Measurements from ENCODE around the gene SOX9. TPM values are rescaled to one million over a fixed set of nuclear protein-coding genes. Genes with fewer than 3 reads are reported as not detected.
A peak's percentile ranks its signal among the peaks of the same experiment; 100 is the strongest.

SOX9 gene
- polyA plus RNA-seq, 2 of the 4 experiments (the other 2 are of a cell fraction): 6.7 to 12.3 TPM

- H3K4me1 ChIP-seq: peaks cover 57% of the 10 kb centered on the region
- CTCF ChIA-PET: interaction anchor here (1.4 to 2.8 kb wide), 5 partner anchors 14 to 416 kb away, joined by 3 to 8 read pairs (median 3); no protein-coding TSS in a partner anchor
- FAIRE-seq (no peak), DNase-seq (ENCODE audit: low read depth in 1 of 2, low spot score in 1 of 2) (no peak), ATAC-seq (no peak)
- H3K4me3 ChIP-seq: no peak overlapping the region
- 94% methylated on average over 30 of the region's 75 CpGs for WGBS (ENCODE audit: missing lambda C conversion rate)
- TF ChIP-seq RFX5 (IDR thresholded peaks at IDR 0.05) (no peak), FOSL2 (IDR thresholded peaks at IDR 0.05) (no peak), FOSL2 (CRISPR knock-in tag; IDR thresholded peaks at IDR 0.05) (no peak), TP53 (CRISPR knock-in tag; IDR thresholded peaks at IDR 0.05) (no peak), EP300 (IDR thresholded peaks at IDR 0.05) (no peak), CBX2 (IDR thresholded peaks at IDR 0.05; ENCODE audit: borderline replicate concordance, low read depth) (no peak), CHD4 (IDR thresholded peaks at IDR 0.05; ENCODE audit: borderline replicate concordance) (no peak), ZC3H11A (IDR thresholded peaks at IDR 0.05) (no peak), ZNF302 (CRISPR knock-in tag; IDR thresholded peaks at IDR 0.05) (no peak), GATA3 (IDR thresholded peaks at IDR 0.05; ENCODE audit: borderline replicate concordance) (no peak), NR3C1 (IDR thresholded peaks at IDR 0.05) (no peak), NPAS2 (CRISPR knock-in tag; IDR thresholded peaks at IDR 0.05; ENCODE audit: borderline replicate concordance) (no peak), BHLHE40 (IDR thresholded peaks at IDR 0.05; ENCODE audit: low read depth, low read length) (no peak), CBX8 (IDR thresholded peaks at IDR 0.05) (no peak)
- TF ChIP-seq, protein P1, sequence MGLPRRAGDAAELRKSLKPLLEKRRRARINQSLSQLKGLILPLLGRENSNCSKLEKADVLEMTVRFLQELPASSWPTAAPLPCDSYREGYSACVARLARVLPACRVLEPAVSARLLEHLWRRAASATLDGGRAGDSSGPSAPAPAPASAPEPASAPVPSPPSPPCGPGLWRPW (IDR thresholded peaks at IDR 0.05): no peak
- H3K9me3 ChIP-seq: no peaks in the 10 kb centered on the region
- no peak overlapping the region for H3K27ac ChIP-seq
- peak overlapping the region; percentile 61 for H3K4me2 ChIP-seq
- POLR2A ChIA-PET: no interaction called here
These were observed 3.0 kb downstream of the SOX9 start for GRCh38 chr17:72123530-72124437.

DNA sequence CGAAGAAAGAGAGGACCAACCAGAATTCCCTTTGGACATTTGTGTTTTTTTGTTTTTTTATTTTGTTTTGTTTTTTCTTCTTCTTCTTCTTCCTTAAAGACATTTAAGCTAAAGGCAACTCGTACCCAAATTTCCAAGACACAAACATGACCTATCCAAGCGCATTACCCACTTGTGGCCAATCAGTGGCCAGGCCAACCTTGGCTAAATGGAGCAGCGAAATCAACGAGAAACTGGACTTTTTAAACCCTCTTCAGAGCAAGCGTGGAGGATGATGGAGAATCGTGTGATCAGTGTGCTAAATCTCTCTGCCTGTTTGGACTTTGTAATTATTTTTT is 3.6 kb downstream of the SOX9 start:
- ATAC-seq (no peak), FAIRE-seq (no peak), DNase-seq (ENCODE audit: low read depth in 1 of 2, low spot score in 1 of 2) (no peak)
- no peak for TF ChIP-seq HDAC2 (IDR thresholded peaks at IDR 0.05)
- no peak for TF ChIP-seq TP53 (CRISPR knock-in tag; IDR thresholded peaks at IDR 0.05)
- no peak for TF ChIP-seq GATA3 (IDR thresholded peaks at IDR 0.05; ENCODE audit: borderline replicate concordance)
- no peak for TF ChIP-seq SREBF2 (IDR thresholded peaks at IDR 0.05)
- TF ChIP-seq HOXB5 (CRISPR knock-in tag; IDR thresholded peaks at IDR 0.05): no peak
- no peak for TF ChIP-seq MAZ (IDR thresholded peaks at IDR 0.05; ENCODE audit: borderline replicate concordance, low read depth, low read length)
- no peak for TF ChIP-seq CEBPB (IDR thresholded peaks at IDR 0.05)
- H3K27ac ChIP-seq: no peak overlapping the region
- WGBS (ENCODE audit: missing lambda C conversion rate): 87% methylated on average over 7 of the region's 7 CpGs
- H3K9me3 ChIP-seq: no peaks in the 10 kb centered on the region
- H3K4me3 ChIP-seq: peak overlapping the region; percentile 3; the same call in 1 of the 3 replicates
- ChIA-PET CTCF (interaction anchor here (1.4 to 2.8 kb wide), 5 partner anchors 18 to 416 kb away, joined by 3 to 8 read pairs (median 3); no protein-coding TSS in a partner anchor), POLR2A (no interaction called here)
- peaks cover 51% of the 10 kb centered on the region for H3K4me1 ChIP-seq
- peak overlapping the region; percentile 61 for H3K4me2 ChIP-seq

DNA sequence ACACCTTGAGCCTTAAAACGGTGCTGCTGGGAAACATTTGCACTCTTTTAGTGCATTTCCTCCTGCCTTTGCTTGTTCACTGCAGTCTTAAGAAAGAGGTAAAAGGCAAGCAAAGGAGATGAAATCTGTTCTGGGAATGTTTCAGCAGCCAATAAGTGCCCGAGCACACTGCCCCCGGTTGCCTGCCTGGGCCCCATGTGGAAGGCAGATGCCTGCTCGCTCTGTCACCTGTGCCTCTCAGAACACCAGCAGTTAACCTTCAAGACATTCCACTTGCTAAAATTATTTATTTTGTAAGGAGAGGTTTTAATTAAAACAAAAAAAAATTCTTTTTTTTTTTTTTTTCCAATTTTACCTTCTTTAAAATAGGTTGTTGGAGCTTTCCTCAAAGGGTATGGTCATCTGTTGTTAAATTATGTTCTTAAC is 4.4 kb downstream of the SOX9 start:
- POLR2A ChIA-PET: interaction anchor here (0.6 kb wide), 2 partner anchors 234 to 298 kb away, joined by 4 read pairs; no protein-coding TSS in a partner anchor
- Histone ChIP-seq H3K9me3 (no peaks in the 10 kb centered on the region), H3K4me3 (no peak overlapping the region), H3K27ac (peak overlapping the region in 1 of 2 experiments; percentile 57; a peak in 2 of 6 replicates), H3K4me2 (peak overlapping the region; percentile 61), H3K4me1 (peaks cover 45% of the 10 kb centered on the region)
- ATAC-seq (no peak), FAIRE-seq (no peak), DNase-seq (ENCODE audit: low read depth in 1 of 2, low spot score in 1 of 2) (no peak)
- TF ChIP-seq TP53 (CRISPR knock-in tag; IDR thresholded peaks at IDR 0.05) (no peak), EP300 (IDR thresholded peaks at IDR 0.05) (no peak), ZFP36 (IDR thresholded peaks at IDR 0.05; ENCODE audit: borderline replicate concordance, partially characterized antibody) (no peak)
- TF ChIP-seq, protein P2, sequence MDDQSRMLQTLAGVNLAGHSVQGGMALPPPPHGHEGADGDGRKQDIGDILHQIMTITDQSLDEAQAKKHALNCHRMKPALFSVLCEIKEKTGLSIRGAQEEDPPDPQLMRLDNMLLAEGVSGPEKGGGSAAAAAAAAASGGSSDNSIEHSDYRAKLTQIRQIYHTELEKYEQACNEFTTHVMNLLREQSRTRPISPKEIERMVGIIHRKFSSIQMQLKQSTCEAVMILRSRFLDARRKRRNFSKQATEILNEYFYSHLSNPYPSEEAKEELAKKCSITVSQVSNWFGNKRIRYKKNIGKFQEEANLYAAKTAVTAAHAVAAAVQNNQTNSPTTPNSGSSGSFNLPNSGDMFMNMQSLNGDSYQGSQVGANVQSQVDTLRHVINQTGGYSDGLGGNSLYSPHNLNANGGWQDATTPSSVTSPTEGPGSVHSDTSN (IDR thresholded peaks at IDR 0.05): no peak
- TF ChIP-seq, protein P3, sequence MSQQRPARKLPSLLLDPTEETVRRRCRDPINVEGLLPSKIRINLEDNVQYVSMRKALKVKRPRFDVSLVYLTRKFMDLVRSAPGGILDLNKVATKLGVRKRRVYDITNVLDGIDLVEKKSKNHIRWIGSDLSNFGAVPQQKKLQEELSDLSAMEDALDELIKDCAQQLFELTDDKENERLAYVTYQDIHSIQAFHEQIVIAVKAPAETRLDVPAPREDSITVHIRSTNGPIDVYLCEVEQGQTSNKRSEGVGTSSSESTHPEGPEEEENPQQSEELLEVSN (IDR thresholded peaks at IDR 0.05; ENCODE audit: borderline replicate concordance, low read depth): no peak
- WGBS (ENCODE audit: missing lambda C conversion rate): 59% methylated on average over 4 of the region's 4 CpGs
- CTCF ChIA-PET: interaction anchor here (1.6 to 2.8 kb wide), 4 partner anchors 25 to 415 kb away, joined by 3 to 8 read pairs (median 3); no protein-coding TSS in a partner anchor

Measured in A549 (cell line).